Lower leg skin (tissue), 3 donors: ENCODE measurements around the gene ITSN1.

Experiments used
- CTCF ChIP-seq, 3 donors: fragments of 450-650 bp; IDR thresholded peaks; one replicate each; pipeline ENCODE4 v1.5.1; 2016; ENCODE audit warnings: antibody characterized with exemption in 3 of 3, mild to moderate bottlenecking in 3 of 3, moderate library complexity in 2 of 3
- POLR2A ChIP-seq, 2 donors: fragments of 450-650 bp; IDR thresholded peaks; one replicate each; pipeline ENCODE4 v1.6.1; 2016 to 2017; ENCODE audit warnings: antibody characterized with exemption in 2 of 2, mild to moderate bottlenecking in 1 of 2, moderate library complexity in 1 of 2

- TF ChIP-seq CTCF (IDR thresholded peaks at IDR 0.05) = no peak
- TF ChIP-seq POLR2A (IDR thresholded peaks at IDR 0.05) = no peak
These were observed 202.5 kb downstream of the ITSN1 start for GRCh38 chr21:33844890-33845205.
